Measurements from ENCODE around the gene ALMS1. TPM values are rescaled to one million over a fixed set of nuclear protein-coding genes. Genes with fewer than 3 reads are reported as not detected.

The ALMS1 gene
- polyA plus RNA-seq, 3 donors, result 0.55 to 5.2 (median 0.64) TPM

GRCh38 chr2:73566288-73566878 lies 180.7 kb downstream of the ALMS1 start:
- H3K36me3 Mint-ChIP-seq, result peaks cover 5 to 12% of the 10 kb centered on the region in 2 donors
- no peaks in the 10 kb centered on the region for H4K20me1 ChIP-seq (ENCODE audit: insufficient read depth, low read length)
- H2AFZ ChIP-seq (ENCODE audit: insufficient read depth, low read depth, low read length, poor library complexity, severe bottlenecking), result no peak overlapping the region
- no peak overlapping the region for H3K9ac ChIP-seq (ENCODE audit: insufficient read depth, low read length, poor library complexity, severe bottlenecking)
- H3K9me3 ChIP-seq (replicated peaks in 1 of 2; ENCODE audit: control insufficient read depth in 1 of 2, insufficient read depth in 1 of 2, low read length in 2 of 2), result no peaks in the 10 kb centered on the region
- no peaks in the 10 kb centered on the region for H3K27me3 Mint-ChIP-seq (ENCODE audit: low read depth in 3 of 3)
- no peak overlapping the region for H3K27ac ChIP-seq (ENCODE audit: low read depth in 1 of 2, low read length in 2 of 2)
- no peak overlapping the region for H3K4me3 ChIP-seq (replicated peaks in 1 of 3; ENCODE audit: low read depth in 2 of 3, low read length in 3 of 3)
- no peak for TF ChIP-seq CTCF (IDR thresholded peaks at IDR 0.05)
- no peaks in the 10 kb centered on the region for H3K36me3 ChIP-seq (replicated peaks in 1 of 2; ENCODE audit: control insufficient read depth in 1 of 2, insufficient read depth in 2 of 2, low read length in 2 of 2)
- intact Hi-C loops (cut with micrococcal nuclease), result no loop called here
- no peaks in the 10 kb centered on the region for H3K4me1 ChIP-seq (ENCODE audit: control insufficient read depth in 1 of 2, insufficient read depth in 2 of 2, low read length in 2 of 2)
- H3K27ac Mint-ChIP-seq, result no peak overlapping the region
- no peaks in the 10 kb centered on the region for H3K79me2 ChIP-seq (ENCODE audit: insufficient read depth, low read length)
- no peaks in the 10 kb centered on the region for H3K27me3 ChIP-seq (ENCODE audit: control insufficient read depth in 2 of 2, insufficient read depth in 2 of 2, low read length in 2 of 2)
- no peaks in the 10 kb centered on the region for H3K4me1 Mint-ChIP-seq
- no peak overlapping the region for H3K4me3 Mint-ChIP-seq
- DNase-seq, result no peak
- no CpG with 5 or more reads among the region's 5 CpGs for WGBS (ENCODE audit: insufficient coverage)
- H3K9me3 Mint-ChIP-seq, result peaks cover 0 to 2% (median 0%) of the 10 kb centered on the region in 7 donors
- H3K4me2 ChIP-seq (replicated peaks; ENCODE audit: extremely low read depth, low read length, poor library complexity, severe bottlenecking), result no peak overlapping the region

- WGBS (ENCODE audit: insufficient coverage), result no CpG with 5 or more reads among the region's 2 CpGs
- H3K79me2 ChIP-seq (ENCODE audit: insufficient read depth, low read length), result no peaks in the 10 kb centered on the region
- intact Hi-C loops (cut with micrococcal nuclease), result no loop called here
- H3K9me3 ChIP-seq (replicated peaks in 1 of 2; ENCODE audit: control insufficient read depth in 1 of 2, insufficient read depth in 1 of 2, low read length in 2 of 2), result no peaks in the 10 kb centered on the region
- no peak overlapping the region for H3K4me3 ChIP-seq (replicated peaks in 1 of 3; ENCODE audit: low read depth in 2 of 3, low read length in 3 of 3)
- peaks cover 20 to 24% of the 10 kb centered on the region in 2 donors for H3K36me3 Mint-ChIP-seq
- no peaks in the 10 kb centered on the region for H3K4me1 ChIP-seq (ENCODE audit: control insufficient read depth in 1 of 2, insufficient read depth in 2 of 2, low read length in 2 of 2)
- no peak overlapping the region for H3K27ac Mint-ChIP-seq
- H3K9ac ChIP-seq (ENCODE audit: insufficient read depth, low read length, poor library complexity, severe bottlenecking), result no peak overlapping the region
- no peak overlapping the region for H2AFZ ChIP-seq (ENCODE audit: insufficient read depth, low read depth, low read length, poor library complexity, severe bottlenecking)
- no peak overlapping the region for H3K27ac ChIP-seq (ENCODE audit: low read depth in 1 of 2, low read length in 2 of 2)
- H3K36me3 ChIP-seq (replicated peaks in 1 of 2; ENCODE audit: control insufficient read depth in 1 of 2, insufficient read depth in 2 of 2, low read length in 2 of 2), result peaks cover 4 to 13% of the 10 kb centered on the region in 2 donors
- no peaks in the 10 kb centered on the region for H3K27me3 Mint-ChIP-seq (ENCODE audit: low read depth in 3 of 3)
- H3K27me3 ChIP-seq (ENCODE audit: control insufficient read depth in 2 of 2, insufficient read depth in 2 of 2, low read length in 2 of 2), result no peaks in the 10 kb centered on the region
- DNase-seq, result no peak
- no peak overlapping the region for H3K4me3 Mint-ChIP-seq
- peaks cover 0 to 11% (median 4%) of the 10 kb centered on the region in 7 donors for H3K9me3 Mint-ChIP-seq
- no peaks in the 10 kb centered on the region for H3K4me1 Mint-ChIP-seq
- TF ChIP-seq CTCF (IDR thresholded peaks at IDR 0.05), result no peak
- H4K20me1 ChIP-seq (ENCODE audit: insufficient read depth, low read length), result no peaks in the 10 kb centered on the region
- no peak overlapping the region for H3K4me2 ChIP-seq (replicated peaks; ENCODE audit: extremely low read depth, low read length, poor library complexity, severe bottlenecking)
Observed at GRCh38 chr2:73575261-73575660, 189.6 kb downstream of the ALMS1 start.
